Measurements from ENCODE around the gene CNGB1. TPM values are rescaled to one million over a fixed set of nuclear protein-coding genes. Genes with fewer than 3 reads are reported as not detected.
"Not testable (repeated sequence)": the region's sequence is repeated elsewhere in the genome, so short reads cannot be mapped to it uniquely, and the experiment has no call there.

CNGB1 gene
- total RNA-seq, 2 experiments from 2014 or later: not detected

- intact Hi-C loops (cut with micrococcal nuclease; ENCODE audit: unreplicated experiment): loop anchor here (1.0 to 10.0 kb wide), 3 partner anchors 102 to 406 kb away; partner anchors contain the start of genes CFAP20 and USB1
- BruUV-seq (replicated peaks): no TSS peak
- ChIA-PET CTCF (ENCODE audit: unreplicated experiment) (no interaction called here), POLR2A (no interaction called here)
- Histone ChIP-seq H2AFZ (ENCODE audit: low read length) (no peak overlapping the region), H3K4me2 (ENCODE audit: low read length) (no peak overlapping the region), H3K9me3 (ENCODE audit: low read length) (no peaks in the 10 kb centered on the region), H3K9me2 (ENCODE audit: insufficient read depth, low read length) (no peaks in the 10 kb centered on the region), H3K4me3 (ENCODE audit: low read depth, low read length, poor library complexity, severe bottlenecking) (no peak overlapping the region), H3K79me2 (ENCODE audit: insufficient read depth, low read depth, low read length) (no peaks in the 10 kb centered on the region), H3K36me3 (ENCODE audit: insufficient read depth, low read length) (no peaks in the 10 kb centered on the region), H3K27ac (ENCODE audit: low read depth, low read length, poor library complexity, severe bottlenecking) (no peak overlapping the region), H3K4me1 (ENCODE audit: insufficient read depth, low read length, poor library complexity, severe bottlenecking) (no peaks in the 10 kb centered on the region), H4K20me1 (ENCODE audit: insufficient read depth, low read length) (no peaks in the 10 kb centered on the region)
- no peak for TF ChIP-seq CTCF (conservative IDR thresholded peaks at IDR 0.05; ENCODE audit: low read length)
- no peak for TF ChIP-seq EZH2phosphoT487 (IDR thresholded peaks at IDR 0.05; ENCODE audit: borderline replicate concordance, low read depth, low read length)
- DNase-seq (ENCODE audit: low spot score): no peak
Observed at GRCh38 chr16:57898961-57899360, 72.0 kb downstream of the CNGB1 start.

- TF ChIP-seq EZH2phosphoT487 (IDR thresholded peaks at IDR 0.05; ENCODE audit: borderline replicate concordance, low read depth, low read length) (no peak), CTCF (conservative IDR thresholded peaks at IDR 0.05; ENCODE audit: low read length) (no peak)
- no peaks in the 10 kb centered on the region for H3K4me1 ChIP-seq (ENCODE audit: insufficient read depth, low read length, poor library complexity, severe bottlenecking)
- H3K9me2 ChIP-seq (ENCODE audit: insufficient read depth, low read length): no peaks in the 10 kb centered on the region
- CTCF ChIA-PET (ENCODE audit: unreplicated experiment): no interaction called here
- no peak overlapping the region for H3K27ac ChIP-seq (ENCODE audit: low read depth, low read length, poor library complexity, severe bottlenecking)
- no peak overlapping the region for H3K4me3 ChIP-seq (ENCODE audit: low read depth, low read length, poor library complexity, severe bottlenecking)
- POLR2A ChIA-PET: no interaction called here
- H2AFZ ChIP-seq (ENCODE audit: low read length): no peak overlapping the region
- no peaks in the 10 kb centered on the region for H3K36me3 ChIP-seq (ENCODE audit: insufficient read depth, low read length)
- no peak for DNase-seq (ENCODE audit: low spot score)
- no peaks in the 10 kb centered on the region for H3K79me2 ChIP-seq (ENCODE audit: insufficient read depth, low read depth, low read length)
- no peak overlapping the region for H3K4me2 ChIP-seq (ENCODE audit: low read length)
- no TSS peak for BruUV-seq (replicated peaks)
- intact Hi-C loops (cut with micrococcal nuclease; ENCODE audit: unreplicated experiment): loop anchor here (5.0 to 10.0 kb wide), 2 partner anchors 229 to 407 kb away; partner anchors contain the start of gene CFAP20
- no peaks in the 10 kb centered on the region for H3K9me3 ChIP-seq (ENCODE audit: low read length)
- H4K20me1 ChIP-seq (ENCODE audit: insufficient read depth, low read length): no peaks in the 10 kb centered on the region
Observed at GRCh38 chr16:57897996-57898395, 72.9 kb downstream of the CNGB1 start.

GRCh38 chr16:57897053-57897784, 73.7 kb downstream of the CNGB1 start:
- H4K20me1 ChIP-seq (ENCODE audit: insufficient read depth, low read length): no peaks in the 10 kb centered on the region
- intact Hi-C loops (cut with micrococcal nuclease; ENCODE audit: unreplicated experiment): loop anchor here (5.0 to 10.0 kb wide), 2 partner anchors 230 to 408 kb away; partner anchors contain the start of gene CFAP20
- CTCF ChIA-PET (ENCODE audit: unreplicated experiment): no interaction called here
- POLR2A ChIA-PET: no interaction called here
- no peak for DNase-seq (ENCODE audit: low spot score)
- no peak overlapping the region for H2AFZ ChIP-seq (ENCODE audit: low read length)
- no peak overlapping the region for H3K4me2 ChIP-seq (ENCODE audit: low read length)
- H3K27ac ChIP-seq (ENCODE audit: low read depth, low read length, poor library complexity, severe bottlenecking): no peak overlapping the region
- no peaks in the 10 kb centered on the region for H3K9me2 ChIP-seq (ENCODE audit: insufficient read depth, low read length)
- no peak overlapping the region for H3K4me3 ChIP-seq (ENCODE audit: low read depth, low read length, poor library complexity, severe bottlenecking)
- no peaks in the 10 kb centered on the region for H3K4me1 ChIP-seq (ENCODE audit: insufficient read depth, low read length, poor library complexity, severe bottlenecking)
- BruUV-seq (replicated peaks): no TSS peak
- no peaks in the 10 kb centered on the region for H3K79me2 ChIP-seq (ENCODE audit: insufficient read depth, low read depth, low read length)
- no peaks in the 10 kb centered on the region for H3K36me3 ChIP-seq (ENCODE audit: insufficient read depth, low read length)
- H3K9me3 ChIP-seq (ENCODE audit: low read length): no peaks in the 10 kb centered on the region
- TF ChIP-seq EZH2phosphoT487 (IDR thresholded peaks at IDR 0.05; ENCODE audit: borderline replicate concordance, low read depth, low read length): no peak
- TF ChIP-seq CTCF (conservative IDR thresholded peaks at IDR 0.05; ENCODE audit: low read length): no peak

GRCh38 chr16:57895081-57895547, 75.8 kb downstream of the CNGB1 start:
- H3K9me2 ChIP-seq (ENCODE audit: insufficient read depth, low read length); CTCF ChIA-PET (ENCODE audit: unreplicated experiment); H3K79me2 ChIP-seq (ENCODE audit: insufficient read depth, low read depth, low read length); POLR2A ChIA-PET; H2AFZ ChIP-seq (ENCODE audit: low read length); BruUV-seq (replicated peaks); H3K4me1 ChIP-seq (ENCODE audit: insufficient read depth, low read length, poor library complexity, severe bottlenecking); H3K27ac ChIP-seq (ENCODE audit: low read depth, low read length, poor library complexity, severe bottlenecking); H4K20me1 ChIP-seq (ENCODE audit: insufficient read depth, low read length); DNase-seq (ENCODE audit: low spot score); H3K4me2 ChIP-seq (ENCODE audit: low read length); H3K4me3 ChIP-seq (ENCODE audit: low read depth, low read length, poor library complexity, severe bottlenecking); H3K36me3 ChIP-seq (ENCODE audit: insufficient read depth, low read length); H3K9me3 ChIP-seq (ENCODE audit: low read length): not testable (repeated sequence)
- intact Hi-C loops (cut with micrococcal nuclease; ENCODE audit: unreplicated experiment): loop anchor here (5.0 to 10.0 kb wide), 2 partner anchors 232 to 410 kb away; partner anchors contain the start of gene CFAP20

Measured in OCI-LY7 (cell line).